ENCODE data around the gene C1orf115. TPM values are rescaled to one million over a fixed set of nuclear protein-coding genes. Genes with fewer than 3 reads are reported as not detected.
"Not testable (repeated sequence)": the region's sequence is repeated elsewhere in the genome, so short reads cannot be mapped to it uniquely, and the experiment has no call there.

C1orf115 gene, protein sequence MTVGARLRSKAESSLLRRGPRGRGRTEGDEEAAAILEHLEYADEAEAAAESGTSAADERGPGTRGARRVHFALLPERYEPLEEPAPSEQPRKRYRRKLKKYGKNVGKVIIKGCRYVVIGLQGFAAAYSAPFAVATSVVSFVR
- total RNA-seq = not detected in 2 replicates
- 0.03 TPM for polyA plus RNA-seq (2012)

DNA sequence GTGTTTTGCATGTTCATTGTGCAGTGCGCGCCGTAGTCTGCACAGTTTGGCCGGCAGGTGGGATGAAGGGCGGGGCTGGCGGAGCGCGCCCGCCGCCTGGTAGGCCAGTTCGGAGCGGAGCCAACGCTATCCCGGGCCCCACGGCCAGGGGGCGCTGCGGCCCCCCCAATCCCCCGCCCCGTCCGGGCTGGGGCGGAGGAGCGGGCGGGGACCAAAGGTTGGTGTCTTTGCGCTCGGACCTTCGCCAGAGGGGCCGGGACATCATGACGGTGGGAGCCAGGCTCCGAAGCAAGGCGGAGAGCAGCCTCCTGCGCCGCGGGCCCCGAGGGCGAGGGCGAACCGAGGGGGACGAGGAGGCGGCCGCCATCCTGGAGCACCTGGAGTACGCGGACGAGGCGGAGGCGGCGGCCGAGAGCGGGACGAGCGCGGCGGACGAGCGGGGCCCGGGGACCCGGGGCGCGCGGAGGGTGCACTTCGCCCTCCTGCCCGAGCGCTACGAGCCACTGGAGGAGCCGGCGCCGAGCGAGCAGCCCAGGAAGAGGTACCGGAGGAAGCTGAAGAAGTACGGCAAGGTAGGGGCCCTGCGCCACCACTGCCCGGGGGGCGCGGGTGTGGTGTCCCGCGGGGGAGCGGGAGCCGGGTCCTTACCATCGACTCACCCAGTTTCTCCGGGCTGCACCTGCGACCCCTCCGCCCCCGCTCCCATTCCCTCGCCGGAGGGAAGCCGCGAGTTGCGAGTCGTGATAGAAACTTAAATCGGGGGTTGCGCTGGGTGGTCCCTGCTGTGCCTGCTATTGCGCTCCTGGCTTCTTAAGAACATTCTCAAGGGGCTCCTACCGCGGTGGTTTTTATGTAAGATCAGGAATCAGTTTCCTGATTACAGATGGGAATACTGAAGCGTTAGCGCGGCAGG lies at the start of gene C1orf115:
TSS of gene C1orf115 (plus strand) at position 224 of the 913 bp plus-strand sequence. CDS start at position 264, 40 bp downstream.
- DNase-seq (ENCODE audit: low read depth) = peak; percentile 15

- no peak for DNase-seq (ENCODE audit: low read depth)
These were observed 47.9 kb upstream of the C1orf115 start for GRCh38 chr1:220642285-220642684.

GRCh38 chr1:220652995-220653394 lies 37.2 kb upstream of the C1orf115 start:
- DNase-seq (ENCODE audit: low read depth) = peak; percentile 3

- no peak for DNase-seq (ENCODE audit: low read depth)
These were observed 34.7 kb upstream of the C1orf115 start for GRCh38 chr1:220655509-220655908.

- DNase-seq (ENCODE audit: low read depth) = no peak
These were observed 34.0 kb upstream of the C1orf115 start for GRCh38 chr1:220655961-220656740.

- no peak for DNase-seq (ENCODE audit: low read depth)
These were observed 23.8 kb upstream of the C1orf115 start for GRCh38 chr1:220666349-220666748.

- no peak for DNase-seq (ENCODE audit: low read depth)
These were observed 21.2 kb upstream of the C1orf115 start for GRCh38 chr1:220669005-220669404.

DNA sequence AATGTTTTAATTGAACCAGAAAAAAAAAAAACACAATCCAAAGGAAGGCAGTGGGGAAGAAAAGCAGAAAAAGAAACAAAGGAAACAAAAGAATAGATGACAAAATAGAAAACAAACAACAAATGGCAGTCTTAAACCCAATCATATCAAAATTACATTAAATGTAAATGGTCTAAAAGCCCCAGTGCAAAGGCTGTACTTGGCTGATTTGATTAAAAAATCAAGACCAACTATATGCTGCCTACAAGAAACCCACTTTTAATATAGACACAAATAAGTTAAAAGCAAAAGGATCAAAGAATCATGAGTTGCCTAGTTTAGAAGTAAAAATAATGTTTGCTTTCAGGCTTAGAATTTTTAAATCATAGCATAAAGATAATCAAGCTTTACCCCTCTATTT lies 19.8 kb upstream of the C1orf115 start:
- DNase-seq (ENCODE audit: low read depth) = no peak

DNA sequence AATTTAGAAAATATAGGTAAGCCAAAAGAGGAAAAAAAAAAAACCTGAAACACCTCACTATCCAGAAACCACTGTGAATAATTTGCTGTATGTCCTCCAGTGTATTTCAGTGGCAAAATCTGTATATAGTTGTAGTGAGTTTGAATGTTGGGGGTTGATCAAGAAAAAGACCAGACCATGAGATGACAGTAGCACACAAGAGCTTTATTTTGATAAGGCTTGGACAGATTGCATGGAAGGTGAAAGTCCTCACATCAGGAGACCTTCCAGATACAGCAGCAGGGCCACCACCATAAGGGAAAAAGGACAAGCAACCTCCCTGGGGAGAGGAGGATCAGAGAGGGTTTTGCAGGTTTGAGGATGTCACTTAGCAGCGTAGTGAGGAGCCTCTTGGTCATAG lies 16.2 kb upstream of the C1orf115 start:
- no peak for DNase-seq (ENCODE audit: low read depth)

- DNase-seq (ENCODE audit: low read depth) = no peak
These were observed 12.9 kb upstream of the C1orf115 start for GRCh38 chr1:220677251-220677650.

DNA sequence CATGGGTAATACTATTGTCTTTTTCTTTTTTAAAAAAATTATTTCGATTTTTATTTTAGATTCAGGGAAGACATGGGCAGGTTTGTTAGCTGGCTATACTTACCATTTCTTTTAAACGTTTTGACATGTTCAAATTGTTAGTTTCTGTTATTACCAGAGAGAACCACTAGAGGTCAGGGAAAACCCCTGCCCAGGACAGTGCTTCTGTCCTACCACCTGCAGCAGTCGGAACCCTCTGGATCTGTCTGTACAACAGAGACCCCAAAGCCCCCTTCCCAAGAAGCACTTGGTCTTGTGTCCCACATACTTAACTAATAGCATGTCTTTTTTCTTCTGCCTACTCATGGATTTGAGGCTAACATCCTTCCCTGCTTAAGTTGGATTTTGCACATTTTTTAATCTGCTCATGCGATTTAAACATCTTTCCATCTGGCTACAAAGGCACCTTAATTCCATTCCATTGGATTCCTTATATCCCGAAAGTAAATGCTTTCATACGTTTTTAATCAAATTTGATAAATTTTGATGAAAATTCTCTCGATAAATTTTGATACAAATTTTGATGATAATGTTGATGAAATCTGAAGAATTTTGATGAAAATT lies 10.0 kb upstream of the C1orf115 start:
- DNase-seq (ENCODE audit: low read depth) = peak; percentile 49

GRCh38 chr1:220681220-220681880 lies 8.8 kb upstream of the C1orf115 start:
- DNase-seq (ENCODE audit: low read depth) = no peak

DNA sequence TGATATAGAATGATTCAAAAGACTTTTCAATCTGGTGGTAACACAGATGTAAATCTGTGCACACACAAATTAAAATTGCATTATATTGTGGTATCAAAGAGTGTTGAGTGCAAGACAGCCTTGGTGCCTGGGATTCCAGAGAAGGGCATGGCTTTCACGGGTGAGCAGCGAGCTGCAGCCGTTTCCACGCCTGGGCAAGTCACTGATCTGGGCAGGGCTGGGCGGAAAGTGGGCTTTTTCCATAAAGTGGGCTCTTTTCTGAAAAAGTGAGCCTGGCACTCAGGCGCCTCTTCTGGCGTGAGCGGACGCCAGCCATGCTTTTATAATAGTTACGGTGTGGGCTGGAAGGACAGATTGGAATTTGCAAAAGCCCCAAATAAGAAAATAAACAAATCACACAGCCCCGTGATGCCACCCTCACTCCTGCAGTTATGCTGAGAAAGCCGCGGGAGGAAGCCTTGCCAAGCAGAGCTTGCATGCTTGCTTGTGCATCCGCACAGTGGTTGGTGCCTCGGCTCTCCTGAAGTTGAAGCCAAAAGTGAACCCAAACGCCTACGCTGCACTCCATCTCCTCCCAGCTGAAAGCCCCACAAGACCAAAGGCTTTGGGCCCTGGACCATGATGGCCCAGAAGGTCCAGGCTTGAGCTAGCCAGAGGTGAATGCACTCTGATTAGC lies 7.1 kb upstream of the C1orf115 start:
- DNase-seq (ENCODE audit: low read depth) = no peak

- not testable (repeated sequence) for DNase-seq (ENCODE audit: low read depth)
These were observed 6.4 kb upstream of the C1orf115 start for GRCh38 chr1:220683716-220684115.

GRCh38 chr1:220684890-220685289 lies 5.3 kb upstream of the C1orf115 start:
- no peak for DNase-seq (ENCODE audit: low read depth)

GRCh38 chr1:220685879-220686278 lies 4.3 kb upstream of the C1orf115 start:
- DNase-seq (ENCODE audit: low read depth) = no peak

- no peak for DNase-seq (ENCODE audit: low read depth)
These were observed 2.4 kb upstream of the C1orf115 start for GRCh38 chr1:220687809-220688208.

DNA sequence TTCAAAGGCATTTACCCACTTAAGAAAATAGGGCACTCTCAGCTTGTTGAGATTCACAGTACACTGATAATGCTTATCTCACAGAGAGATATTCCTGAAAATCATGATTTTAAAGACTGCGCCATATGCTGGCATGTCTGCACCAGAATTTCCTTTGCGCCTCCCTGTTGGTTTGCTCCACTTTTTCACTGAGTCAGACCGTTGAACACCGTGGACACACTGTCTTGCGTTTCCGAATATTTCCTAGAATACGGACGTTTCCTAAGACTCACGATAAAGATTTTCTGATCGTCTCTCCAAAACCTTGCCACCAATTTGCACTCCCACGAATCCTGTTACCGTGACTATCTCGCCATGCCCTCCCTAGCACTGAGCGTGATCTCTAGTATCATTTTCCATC lies 497 bp upstream of the C1orf115 start:
- no peak for DNase-seq (ENCODE audit: low read depth)

GRCh38 chr1:220691053-220691684 lies 1.0 kb downstream of the C1orf115 start:
- no peak for DNase-seq (ENCODE audit: low read depth)

Data from myocyte (in vitro differentiated cells).